ENCODE results near the gene KCNJ3.

Gene KCNJ3

GRCh38 chr2:154710685-154711084 lies 12.2 kb downstream of the KCNJ3 start:
- TF ChIP-seq CTCF (IDR thresholded peaks at IDR 0.05; ENCODE audit: extremely low read depth, insufficient read depth, missing control alignments), result no peak
- in situ Hi-C loops (cut with MboI; ENCODE audit: low pct_unique_long_range_greater_than_20kb, low sequenced_read_pairs, unreplicated experiment), result no loop called here
- DNase-seq (ENCODE audit: low spot score), result no peak

GRCh38 chr2:154713675-154714074 lies 15.2 kb downstream of the KCNJ3 start:
- in situ Hi-C loops (cut with MboI; ENCODE audit: low pct_unique_long_range_greater_than_20kb, low sequenced_read_pairs, unreplicated experiment), result no loop called here
- no peak for DNase-seq (ENCODE audit: low spot score)
- TF ChIP-seq CTCF (IDR thresholded peaks at IDR 0.05; ENCODE audit: extremely low read depth, insufficient read depth, missing control alignments), result no peak

GRCh38 chr2:154720651-154721050 lies 22.2 kb downstream of the KCNJ3 start:
- no peak for DNase-seq (ENCODE audit: low spot score)
- in situ Hi-C loops (cut with MboI; ENCODE audit: low pct_unique_long_range_greater_than_20kb, low sequenced_read_pairs, unreplicated experiment), result no loop called here
- no peak for TF ChIP-seq CTCF (IDR thresholded peaks at IDR 0.05; ENCODE audit: extremely low read depth, insufficient read depth, missing control alignments)

GRCh38 chr2:154724194-154724797 lies 25.8 kb downstream of the KCNJ3 start:
- no peak for TF ChIP-seq CTCF (IDR thresholded peaks at IDR 0.05; ENCODE audit: extremely low read depth, insufficient read depth, missing control alignments)
- in situ Hi-C loops (cut with MboI; ENCODE audit: low pct_unique_long_range_greater_than_20kb, low sequenced_read_pairs, unreplicated experiment), result no loop called here

GRCh38 chr2:154740361-154740760 lies 41.9 kb downstream of the KCNJ3 start:
- no peak for TF ChIP-seq CTCF (IDR thresholded peaks at IDR 0.05; ENCODE audit: extremely low read depth, insufficient read depth, missing control alignments)
- DNase-seq (ENCODE audit: low spot score), result no peak
- in situ Hi-C loops (cut with MboI; ENCODE audit: low pct_unique_long_range_greater_than_20kb, low sequenced_read_pairs, unreplicated experiment), result no loop called here

More at GRCh38 chr2:154724194-154724797, 25.8 kb downstream of the KCNJ3 start:
- no peak for DNase-seq (ENCODE audit: low spot score)

- no peak for DNase-seq (ENCODE audit: low spot score)
- no peak for TF ChIP-seq CTCF (IDR thresholded peaks at IDR 0.05; ENCODE audit: extremely low read depth, insufficient read depth, missing control alignments)
- in situ Hi-C loops (cut with MboI; ENCODE audit: low pct_unique_long_range_greater_than_20kb, low sequenced_read_pairs, unreplicated experiment), result no loop called here
Measured at GRCh38 chr2:154758871-154759270, 60.4 kb downstream of the KCNJ3 start.
